Neural cell (in vitro differentiated cells): ENCODE data around the gene CDH12. TPM values are rescaled to one million over a fixed set of nuclear protein-coding genes. Genes with fewer than 3 reads are reported as not detected.

Experiments
- H2AFZ ChIP-seq: fragments of 200-600, 300-800 bp; sonication (generic), shearing (Covaris generic); 2 replicates; pipeline ENCODE4 v1.6.0; 2014; ENCODE audit warnings: low read depth, mild to moderate bottlenecking, antibody characterized with exemption, low read length, moderate library complexity
- H3F3A ChIP-seq: fragments of 200-600 bp; shearing (Covaris generic); 2 replicates; pipeline ENCODE4 v1.6.1; 2016; ENCODE audit warnings: mild to moderate bottlenecking, moderate library complexity, mixed read lengths, antibody characterized with exemption, low read length; ENCODE audit not compliant: insufficient read depth, poor library complexity, severe bottlenecking
- H3K27ac ChIP-seq: fragments of 200-600, 300-800 bp; sonication (generic), shearing (Covaris generic); 2 replicates; pipeline ENCODE4 v1.5.1; 2014; ENCODE audit warnings: mild to moderate bottlenecking, low read length, moderate library complexity
- H3K27me3 ChIP-seq: fragments of 300-800, 200-600 bp; sonication (generic), shearing (Covaris generic); 2 replicates; pipeline ENCODE4 v1.6.0; 2014; ENCODE audit warnings: mild to moderate bottlenecking, low read depth, low read length, moderate library complexity; ENCODE audit not compliant: insufficient read depth
- H3K36me3 ChIP-seq: fragments of 300-800, 200-600 bp; sonication (generic), shearing (Covaris generic); 2 replicates; pipeline ENCODE4 v1.5.1; 2014; ENCODE audit warnings: mild to moderate bottlenecking, antibody characterized with exemption, low read length, moderate library complexity; ENCODE audit not compliant: insufficient read depth
- H3K4me2 ChIP-seq: fragments of 300-800, 200-600 bp; sonication (generic), shearing (Covaris generic); 2 replicates; pipeline ENCODE4 v1.6.0; 2014; ENCODE audit warnings: mild to moderate bottlenecking, low read length
- H3K4me3 ChIP-seq: fragments of 300-800, 200-600 bp; sonication (generic), shearing (Covaris generic); 2 replicates; pipeline ENCODE4 v1.5.1; 2014; ENCODE audit warnings: mild to moderate bottlenecking, low read length, moderate library complexity
- H3K79me2 ChIP-seq: fragments of 200-600 bp; shearing (Covaris generic); replicated peaks from 2 replicates; pipeline ENCODE4 v1.6.0; 2014; ENCODE audit warnings: mild to moderate bottlenecking, low read length, moderate library complexity; ENCODE audit not compliant: insufficient read depth
- H3K9ac ChIP-seq: fragments of 300-800, 200-600 bp; sonication (generic), shearing (Covaris generic); 2 replicates; pipeline ENCODE4 v1.6.1; 2016; ENCODE audit warnings: mild to moderate bottlenecking, low read length, mixed read lengths
- H3K9me2 ChIP-seq: fragments of 200-600 bp; shearing (Covaris generic); 2 replicates; pipeline ENCODE4 v1.6.1; 2016; ENCODE audit warnings: mild to moderate bottlenecking, low read length, mixed read lengths; ENCODE audit not compliant: insufficient read depth
- H3K9me3 ChIP-seq: fragments of 200-600, 300-800 bp; sonication (generic), shearing (Covaris generic); 2 replicates; pipeline ENCODE4 v1.6.1; 2016; ENCODE audit warnings: mild to moderate bottlenecking, mixed run types, low read length, moderate library complexity, mixed read lengths
- H4K20me1 ChIP-seq: fragments of 200-600 bp; shearing (Covaris generic); 2 replicates; pipeline ENCODE4 v1.6.1; 2016; ENCODE audit warnings: mild to moderate bottlenecking, mixed run types; ENCODE audit not compliant: insufficient read depth
- CTCF ChIP-seq: fragments of 450-650 bp; IDR thresholded peaks from 2 replicates; pipeline ENCODE4 v1.5.1; 2014; ENCODE audit warnings: antibody characterized with exemption, mild to moderate bottlenecking, moderate library complexity; ENCODE audit not compliant: poor library complexity, severe bottlenecking
- EP300 ChIP-seq: fragments of 450-650 bp; conservative IDR thresholded peaks from 2 replicates; pipeline ENCODE4 v1.6.1; 2014; ENCODE audit warnings: antibody characterized with exemption, mild to moderate bottlenecking, moderate library complexity; ENCODE audit not compliant: poor library complexity, severe bottlenecking
- EZH2 ChIP-seq: fragments of 200-600, 300-800 bp; shearing (Covaris generic), sonication (generic); IDR thresholded peaks from 2 replicates; pipeline ENCODE4 v1.6.1; 2014; ENCODE audit warnings: antibody characterized with exemption, low read length, borderline replicate concordance, mild to moderate bottlenecking; ENCODE audit not compliant: insufficient read depth, poor library complexity, severe bottlenecking
- MXI1 ChIP-seq: fragments of 450-650 bp; conservative IDR thresholded peaks from 2 replicates; pipeline ENCODE4 v1.6.1; 2014; ENCODE audit warnings: antibody characterized with exemption, mild to moderate bottlenecking; ENCODE audit not compliant: poor library complexity, severe bottlenecking
- POLR2AphosphoS5 ChIP-seq: IDR thresholded peaks from 2 replicates; pipeline ENCODE4 v1.6.1; 2012
- RAD21 ChIP-seq: fragments of 450-650 bp; conservative IDR thresholded peaks from 2 replicates; pipeline ENCODE4 v1.6.1; 2014; ENCODE audit warnings: antibody characterized with exemption, mild to moderate bottlenecking, moderate library complexity
- SMC3 ChIP-seq: fragments of 450-650 bp; conservative IDR thresholded peaks from 2 replicates; pipeline ENCODE4 v1.6.1; 2014; ENCODE audit warnings: antibody characterized with exemption, mild to moderate bottlenecking, moderate library complexity; ENCODE audit not compliant: poor library complexity
- TAF1 ChIP-seq: IDR thresholded peaks from 2 replicates; pipeline ENCODE4 v1.6.1; 2012; ENCODE audit warnings: low read depth
- polyA plus RNA-seq: library from polyadenylated mRNA; depleted of rRNA; stranded (reverse); fragments of >200 nt; gene quantifications from 2 replicates; pipeline ENCODE4 v1.2.3, GENCODE V29; 2014
- TF ChIP-seq, protein P1 (sequence below): IDR thresholded peaks from 2 replicates; pipeline ENCODE4 v1.6.1; 2012; ENCODE audit warnings: borderline replicate concordance

CDH12 gene
- polyA plus RNA-seq, 1 donor from 2014 or later = 2.1 TPM

GRCh38 chr5:22044229-22044628 is 808.9 kb downstream of the CDH12 start:
- H3K9ac ChIP-seq = no peak overlapping the region
- no peak overlapping the region for H3K4me2 ChIP-seq
- no peaks in the 10 kb centered on the region for H4K20me1 ChIP-seq
- no peaks in the 10 kb centered on the region for H3K27me3 ChIP-seq
- TF ChIP-seq TAF1 (no peak), EP300 (no peak), SMC3 (no peak), MXI1 (no peak), CTCF (no peak), EZH2 (no peak), POLR2AphosphoS5 (no peak), RAD21 (no peak)
- TF ChIP-seq, protein P1, sequence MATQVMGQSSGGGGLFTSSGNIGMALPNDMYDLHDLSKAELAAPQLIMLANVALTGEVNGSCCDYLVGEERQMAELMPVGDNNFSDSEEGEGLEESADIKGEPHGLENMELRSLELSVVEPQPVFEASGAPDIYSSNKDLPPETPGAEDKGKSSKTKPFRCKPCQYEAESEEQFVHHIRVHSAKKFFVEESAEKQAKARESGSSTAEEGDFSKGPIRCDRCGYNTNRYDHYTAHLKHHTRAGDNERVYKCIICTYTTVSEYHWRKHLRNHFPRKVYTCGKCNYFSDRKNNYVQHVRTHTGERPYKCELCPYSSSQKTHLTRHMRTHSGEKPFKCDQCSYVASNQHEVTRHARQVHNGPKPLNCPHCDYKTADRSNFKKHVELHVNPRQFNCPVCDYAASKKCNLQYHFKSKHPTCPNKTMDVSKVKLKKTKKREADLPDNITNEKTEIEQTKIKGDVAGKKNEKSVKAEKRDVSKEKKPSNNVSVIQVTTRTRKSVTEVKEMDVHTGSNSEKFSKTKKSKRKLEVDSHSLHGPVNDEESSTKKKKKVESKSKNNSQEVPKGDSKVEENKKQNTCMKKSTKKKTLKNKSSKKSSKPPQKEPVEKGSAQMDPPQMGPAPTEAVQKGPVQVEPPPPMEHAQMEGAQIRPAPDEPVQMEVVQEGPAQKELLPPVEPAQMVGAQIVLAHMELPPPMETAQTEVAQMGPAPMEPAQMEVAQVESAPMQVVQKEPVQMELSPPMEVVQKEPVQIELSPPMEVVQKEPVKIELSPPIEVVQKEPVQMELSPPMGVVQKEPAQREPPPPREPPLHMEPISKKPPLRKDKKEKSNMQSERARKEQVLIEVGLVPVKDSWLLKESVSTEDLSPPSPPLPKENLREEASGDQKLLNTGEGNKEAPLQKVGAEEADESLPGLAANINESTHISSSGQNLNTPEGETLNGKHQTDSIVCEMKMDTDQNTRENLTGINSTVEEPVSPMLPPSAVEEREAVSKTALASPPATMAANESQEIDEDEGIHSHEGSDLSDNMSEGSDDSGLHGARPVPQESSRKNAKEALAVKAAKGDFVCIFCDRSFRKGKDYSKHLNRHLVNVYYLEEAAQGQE = no peak
- no peak overlapping the region for H3K27ac ChIP-seq
- H3K4me3 ChIP-seq = no peak overlapping the region
- no peaks in the 10 kb centered on the region for H3K9me3 ChIP-seq
- no peaks in the 10 kb centered on the region for H3K79me2 ChIP-seq
- H3K9me2 ChIP-seq = no peaks in the 10 kb centered on the region
- H3F3A ChIP-seq = no peaks in the 10 kb centered on the region
- H2AFZ ChIP-seq = no peak overlapping the region
- no peaks in the 10 kb centered on the region for H3K36me3 ChIP-seq

- Histone ChIP-seq H3K36me3 (no peaks in the 10 kb centered on the region), H3K9me2 (no peaks in the 10 kb centered on the region), H3K79me2 (no peaks in the 10 kb centered on the region), H2AFZ (no peak overlapping the region), H4K20me1 (no peaks in the 10 kb centered on the region), H3K4me2 (no peak overlapping the region), H3K9me3 (no peaks in the 10 kb centered on the region), H3K27ac (no peak overlapping the region), H3K27me3 (no peaks in the 10 kb centered on the region), H3K9ac (no peak overlapping the region), H3F3A (no peaks in the 10 kb centered on the region), H3K4me3 (no peak overlapping the region)
- no peak for TF ChIP-seq MXI1
- TF ChIP-seq POLR2AphosphoS5 = no peak
- no peak for TF ChIP-seq RAD21
- no peak for TF ChIP-seq EP300
- TF ChIP-seq TAF1 = no peak
- TF ChIP-seq CTCF = no peak
- no peak for TF ChIP-seq EZH2
- no peak for TF ChIP-seq SMC3
- TF ChIP-seq, protein P1 = no peak
Observed at GRCh38 chr5:22036061-22036460, 817.1 kb downstream of the CDH12 start.
